ENCODE data around the gene CAMK2B.
"Not testable (repeated sequence)": the region's sequence is repeated elsewhere in the genome, so short reads cannot be mapped to it uniquely, and the experiment has no call there.

Gene CAMK2B

GRCh38 chr7:44212581-44213184 lies 112.7 kb downstream of the CAMK2B start:
- DNase-seq = no peak

DNA sequence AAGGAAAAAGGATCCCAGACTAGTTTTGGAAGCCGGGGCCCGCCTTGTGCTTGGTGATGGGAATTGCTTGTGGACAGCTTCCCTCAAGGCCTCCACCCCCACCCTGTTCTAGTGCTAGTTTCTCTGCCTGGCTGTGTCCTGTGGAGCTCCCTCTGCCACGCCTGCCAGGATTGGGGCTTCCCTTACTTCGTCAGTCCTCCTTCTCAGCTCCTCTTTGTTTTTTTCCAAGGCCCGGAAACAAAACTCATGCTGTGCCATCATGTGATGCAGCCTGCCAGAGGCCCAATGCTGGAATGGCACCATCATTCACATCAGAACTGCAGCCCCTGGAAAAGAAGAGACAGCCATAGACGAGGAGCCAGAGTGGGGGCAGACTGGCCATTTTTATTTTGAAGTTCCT lies 113.4 kb downstream of the CAMK2B start:
- no peak for DNase-seq

- DNase-seq = no peak
Measured at GRCh38 chr7:44211126-44211675, 114.2 kb downstream of the CAMK2B start.

DNA sequence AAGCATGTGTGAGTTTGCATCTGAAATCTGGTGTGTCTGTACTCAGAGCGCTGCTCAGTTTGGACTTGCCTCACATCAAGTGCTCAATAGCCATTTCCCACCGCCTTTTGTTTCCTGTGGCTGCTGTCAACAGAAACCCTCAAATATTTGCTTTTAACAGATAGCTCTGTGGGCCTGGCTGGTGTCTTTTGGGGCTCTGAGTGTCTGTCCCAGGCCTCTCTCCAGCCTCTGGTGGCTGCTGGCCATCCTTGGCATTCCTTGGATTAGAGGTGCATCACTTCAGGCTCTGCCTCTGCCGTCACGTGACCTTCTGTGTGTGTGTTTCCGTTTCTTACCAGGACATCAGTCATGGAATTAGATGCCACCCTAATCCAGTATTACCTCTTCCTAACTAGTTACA lies 115.3 kb downstream of the CAMK2B start:
- no peak for DNase-seq

DNA sequence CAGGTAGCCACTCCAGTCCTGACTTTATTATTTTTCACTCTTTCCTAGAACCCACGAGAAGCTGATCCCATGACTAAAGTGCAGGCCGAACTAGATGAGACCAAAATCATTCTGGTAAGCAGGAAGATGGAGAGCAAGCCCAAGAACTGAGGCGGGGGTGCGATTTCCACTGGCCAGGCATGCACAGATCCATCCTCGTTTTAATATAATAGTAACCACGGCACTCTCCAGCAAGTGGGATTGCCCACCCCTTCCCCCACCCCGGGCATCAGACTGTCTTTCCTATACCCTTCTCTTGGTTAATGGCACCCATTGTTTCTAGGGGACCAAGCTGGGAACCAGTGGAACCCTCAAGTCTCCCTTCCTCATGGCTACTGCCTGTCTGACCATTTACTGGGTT lies 117.3 kb downstream of the CAMK2B start:
- DNase-seq = no peak

GRCh38 chr7:44206008-44206407 lies 119.4 kb downstream of the CAMK2B start:
- no peak for DNase-seq

GRCh38 chr7:44201813-44202212 lies 123.6 kb downstream of the CAMK2B start:
- no peak for DNase-seq

GRCh38 chr7:44200699-44201461 lies 124.5 kb downstream of the CAMK2B start, which contains the start of gene YKT6:
Gene YKT6 (plus strand): TSS chr7:44200978. CDS start chr7:44201136, 158 bp downstream.
- peak; percentile 93 for DNase-seq

GRCh38 chr7:44200163-44200562 lies 125.2 kb downstream of the CAMK2B start:
- not testable (repeated sequence) for DNase-seq

- DNase-seq = no peak
Measured at GRCh38 chr7:44197474-44197873, 127.9 kb downstream of the CAMK2B start.

DNA sequence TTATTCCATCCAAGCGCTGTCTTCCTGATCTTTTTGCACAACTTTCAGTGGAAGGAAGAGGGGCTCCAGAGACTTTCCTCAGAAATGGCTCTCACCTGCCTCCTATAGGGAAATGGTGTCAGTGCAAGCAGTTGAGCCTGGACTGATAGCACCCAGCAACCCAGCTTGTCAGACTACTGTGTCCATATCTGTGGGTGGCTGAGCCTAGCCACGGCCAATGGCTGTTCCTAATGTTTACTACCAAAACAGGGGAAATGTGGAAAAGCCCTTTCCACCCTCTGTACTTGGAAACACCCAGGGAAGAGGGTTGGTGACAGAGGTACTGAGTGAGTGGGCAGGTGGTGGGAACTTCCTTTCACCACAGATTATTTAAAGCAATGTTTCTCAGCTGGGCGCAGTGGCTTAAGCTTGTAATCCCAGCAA lies 128.9 kb downstream of the CAMK2B start:
- DNase-seq = no peak

DNA sequence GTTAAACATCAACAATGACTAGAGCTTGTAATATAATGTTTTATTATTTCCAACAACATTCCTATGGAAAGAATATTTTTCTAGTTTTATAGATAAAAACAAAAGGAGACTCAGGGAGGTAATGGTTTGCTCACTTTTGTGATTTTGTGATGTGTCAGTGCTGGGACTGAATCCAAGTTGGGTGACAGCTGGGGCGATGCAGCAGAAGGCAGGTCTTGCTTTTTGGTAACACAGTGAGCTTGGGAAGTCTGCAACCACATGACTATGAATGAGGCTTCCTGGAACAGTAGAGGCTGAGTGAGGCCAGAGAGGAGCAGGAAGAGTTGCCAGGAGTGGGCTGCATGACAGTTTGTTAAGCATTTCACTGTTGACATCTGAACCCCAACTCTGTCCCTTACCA lies 129.5 kb downstream of the CAMK2B start:
- no peak for DNase-seq

- no peak for DNase-seq
Measured at GRCh38 chr7:44194562-44195145, 130.7 kb downstream of the CAMK2B start.

GRCh38 chr7:44194069-44194468 lies 131.3 kb downstream of the CAMK2B start:
- peak; percentile 53 for DNase-seq

DNA sequence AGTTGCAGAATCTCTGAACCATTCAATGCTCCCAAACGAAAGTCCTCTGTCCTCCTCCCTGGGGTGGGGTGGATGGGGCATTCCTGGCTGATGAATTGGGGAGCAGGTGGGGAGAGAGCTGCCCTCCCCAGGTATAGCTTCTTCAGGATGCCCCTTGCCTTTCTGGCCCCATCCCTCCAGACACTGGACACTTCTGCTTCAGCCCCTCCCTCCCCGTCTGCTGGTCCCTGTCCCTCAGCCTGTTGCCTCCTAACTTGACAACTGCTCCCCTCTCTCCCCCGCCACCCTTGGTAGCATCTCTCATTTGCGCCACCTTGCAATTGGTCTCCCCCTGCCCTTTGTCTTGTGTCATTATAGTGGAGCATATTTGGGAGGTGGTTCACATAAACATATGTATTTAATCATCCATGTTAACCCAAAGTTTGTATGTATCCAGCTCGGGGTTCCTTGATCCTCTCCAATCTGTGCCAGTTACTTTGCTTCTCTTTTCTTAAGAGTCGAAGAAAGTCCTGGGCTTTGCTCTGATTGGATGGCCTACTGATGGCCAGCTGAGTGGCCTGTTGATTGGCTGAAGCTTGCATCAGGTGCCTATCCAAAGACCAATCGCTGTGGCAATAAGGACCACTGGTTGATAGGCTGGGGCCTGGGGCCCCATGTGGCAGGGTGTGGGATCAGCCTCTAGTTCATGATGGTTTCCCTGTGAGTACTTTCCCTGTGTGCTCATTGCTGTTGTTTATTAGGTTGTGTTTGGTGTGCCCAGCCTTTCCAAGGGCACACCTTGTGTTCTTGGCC lies 132.2 kb downstream of the CAMK2B start:
- DNase-seq = no peak

GRCh38 chr7:44191171-44191570 lies 134.2 kb downstream of the CAMK2B start:
- DNase-seq = no peak

GRCh38 chr7:44189993-44190872 lies 135.2 kb downstream of the CAMK2B start:
- DNase-seq = no peak

- no peak for DNase-seq
Measured at GRCh38 chr7:44189286-44189992, 136.0 kb downstream of the CAMK2B start, which contains the start of gene GCK. Gene GCK (minus strand): TSS chr7:44189439. CDS start chr7:44188953, 486 bp downstream.

DNA sequence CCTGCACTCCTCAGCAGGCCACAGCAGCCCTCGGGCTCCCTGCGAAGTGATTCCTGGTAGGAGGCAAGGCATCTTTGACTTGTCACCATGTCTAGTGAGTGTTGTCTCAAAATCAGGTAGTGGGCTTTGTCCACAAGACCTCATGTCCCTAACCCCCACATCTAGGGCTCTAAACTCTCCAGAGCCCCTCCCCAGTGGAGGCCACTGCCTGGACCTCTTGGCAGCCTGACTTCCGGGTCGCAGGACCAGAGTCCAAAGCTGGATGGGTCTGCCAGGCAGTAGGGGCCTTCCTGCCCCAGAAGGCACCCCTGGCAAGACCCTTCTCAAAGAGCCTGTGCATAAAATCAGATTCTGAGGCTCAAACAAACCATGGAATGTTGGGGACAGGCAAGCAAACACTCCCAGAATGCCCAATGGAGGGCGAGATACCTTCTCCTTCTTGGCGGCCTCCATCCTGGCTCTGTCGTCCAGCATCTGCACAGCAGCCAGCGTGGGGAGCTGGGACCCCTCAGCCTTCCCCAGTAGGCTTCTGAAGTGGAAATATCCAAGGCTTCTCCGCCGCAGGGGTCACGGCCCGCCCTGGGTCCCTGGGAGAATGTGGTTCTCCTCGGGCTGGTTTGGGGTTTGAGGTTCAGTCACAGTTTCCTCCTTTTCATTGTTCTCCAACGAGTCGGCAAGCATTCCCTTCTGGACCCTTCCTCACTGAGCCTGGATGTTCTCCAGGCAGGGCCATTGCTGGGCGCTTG lies 136.7 kb downstream of the CAMK2B start:
- DNase-seq = no peak

- DNase-seq = no peak
Measured at GRCh38 chr7:44187636-44188416, 137.6 kb downstream of the CAMK2B start.
